GM12874 (cell line): Measurements from ENCODE around the gene TPSB2.

Experiments
- CTCF ChIP-seq: IDR thresholded peaks from 2 replicates; pipeline ENCODE4 v1.5.1; 2011; ENCODE audit warnings: low read depth, mild to moderate bottlenecking, control low read depth, low read length, moderate library complexity; ENCODE audit not compliant: insufficient read depth

The TPSB2 gene

GRCh38 chr16:1180549-1181403 is 49.2 kb downstream of the TPSB2 start:
- TF ChIP-seq CTCF: no peak
